Fibroblast of lung (primary cell): Measurements from ENCODE around the gene NPPC. TPM values are rescaled to one million over a fixed set of nuclear protein-coding genes. Genes with fewer than 3 reads are reported as not detected.

Experiments used
- DNase-seq, 2 donors: peaks; one replicate each; pipeline versions ENCODE4 v3.0.0 to v3.0.0-alpha.2; 2010; ENCODE audit warnings: low read depth in 2 of 2
- H2AFZ ChIP-seq: 2 replicates; pipeline ENCODE4 v1.5.1; 2012; ENCODE audit warnings: low read length, control low read depth, inconsistent platforms
- H3K27ac ChIP-seq: 2 replicates; pipeline ENCODE4 v1.5.1; 2011; ENCODE audit warnings: low read length, control low read depth; ENCODE audit not compliant: insufficient read depth
- H3K27me3 ChIP-seq: 2 replicates; pipeline ENCODE4 v1.5.1; 2011; ENCODE audit warnings: mild to moderate bottlenecking, low read length; ENCODE audit not compliant: control insufficient read depth, insufficient read depth
- H3K36me3 ChIP-seq: 2 replicates; pipeline ENCODE4 v1.5.1; 2011; ENCODE audit warnings: low read length; ENCODE audit not compliant: control insufficient read depth, insufficient read depth
- H3K4me1 ChIP-seq: 2 replicates; pipeline ENCODE4 v1.5.1; 2011; ENCODE audit warnings: low read length; ENCODE audit not compliant: control insufficient read depth, insufficient read depth; ENCODE audit errors: extremely low read depth
- H3K4me2 ChIP-seq: 2 replicates; pipeline ENCODE4 v1.5.1; 2011; ENCODE audit warnings: low read length, control low read depth; ENCODE audit not compliant: insufficient read depth; ENCODE audit errors: extremely low read depth
- H3K4me3 ChIP-seq, 4 experiments: fragments of 200-600 bp in 1 of 4; sonication (generic) in 1 of 4; replicated peaks in 1 of 4; 2 replicates each; pipeline ENCODE4 v1.5.1; 2011 to 2016; ENCODE audit warnings: low read length in 4 of 4, low read depth in 3 of 4, mild to moderate bottlenecking in 3 of 4, control low read depth in 2 of 4, inconsistent platforms in 1 of 4, mixed read lengths in 1 of 4; ENCODE audit not compliant: insufficient read depth in 1 of 4; ENCODE audit errors: control extremely low read depth in 1 of 4
- H3K79me2 ChIP-seq: 2 replicates; pipeline ENCODE4 v1.5.1; 2012; ENCODE audit warnings: mild to moderate bottlenecking, low read length, inconsistent platforms; ENCODE audit not compliant: control insufficient read depth, insufficient read depth
- H3K9ac ChIP-seq: 2 replicates; pipeline ENCODE4 v1.5.1; 2011; ENCODE audit warnings: mild to moderate bottlenecking, low read length, control low read depth; ENCODE audit not compliant: insufficient read depth
- H3K9me3 ChIP-seq: 2 replicates; pipeline ENCODE4 v1.5.1; 2012; ENCODE audit warnings: low read depth, low read length; ENCODE audit not compliant: control insufficient read depth, insufficient read depth
- H4K20me1 ChIP-seq: 2 replicates; pipeline ENCODE4 v1.5.1; 2011; ENCODE audit warnings: low read length; ENCODE audit not compliant: control insufficient read depth, insufficient read depth; ENCODE audit errors: extremely low read depth
- EZH2 ChIP-seq: IDR thresholded peaks from 2 replicates; pipeline ENCODE4 v1.5.1; 2012; ENCODE audit warnings: low read length, control low read depth, mild to moderate bottlenecking; ENCODE audit errors: missing control alignments
- polyA plus RNA-seq, 2 donors: library from polyadenylated mRNA; depleted of rRNA in 1 of 2; stranded (reverse) in 1 of 2; unstranded in 1 of 2; fragments of >200 nt; gene quantifications; 2 replicates each; pipeline ENCODE4 v1.2.1, GENCODE V29; 2011 to 2012; ENCODE audit warnings: missing spikeins in 1 of 2
- total RNA-seq: library from RNA; depleted of rRNA; stranded (reverse); fragments of >200 nt; gene quantifications from 2 replicates; pipeline ENCODE4 v1.2.1, GENCODE V29; 2014
- TF ChIP-seq, protein P1 (sequence below), 2 donors: IDR thresholded peaks in 1 of 2; conservative IDR thresholded peaks in 1 of 2; 1 replicate in 1 of 2; 2 replicates in 1 of 2; pipeline ENCODE4 v1.5.1; 2011 to 2012; ENCODE audit warnings: low read length in 2 of 2, control low read depth in 1 of 2, inconsistent platforms in 1 of 2, low read depth in 1 of 2, mild to moderate bottlenecking in 1 of 2

Gene NPPC
- total and polyA plus RNA-seq, 2 donors (not counting 1 experiment from before 2014, with no cell fraction given): not detected

DNA sequence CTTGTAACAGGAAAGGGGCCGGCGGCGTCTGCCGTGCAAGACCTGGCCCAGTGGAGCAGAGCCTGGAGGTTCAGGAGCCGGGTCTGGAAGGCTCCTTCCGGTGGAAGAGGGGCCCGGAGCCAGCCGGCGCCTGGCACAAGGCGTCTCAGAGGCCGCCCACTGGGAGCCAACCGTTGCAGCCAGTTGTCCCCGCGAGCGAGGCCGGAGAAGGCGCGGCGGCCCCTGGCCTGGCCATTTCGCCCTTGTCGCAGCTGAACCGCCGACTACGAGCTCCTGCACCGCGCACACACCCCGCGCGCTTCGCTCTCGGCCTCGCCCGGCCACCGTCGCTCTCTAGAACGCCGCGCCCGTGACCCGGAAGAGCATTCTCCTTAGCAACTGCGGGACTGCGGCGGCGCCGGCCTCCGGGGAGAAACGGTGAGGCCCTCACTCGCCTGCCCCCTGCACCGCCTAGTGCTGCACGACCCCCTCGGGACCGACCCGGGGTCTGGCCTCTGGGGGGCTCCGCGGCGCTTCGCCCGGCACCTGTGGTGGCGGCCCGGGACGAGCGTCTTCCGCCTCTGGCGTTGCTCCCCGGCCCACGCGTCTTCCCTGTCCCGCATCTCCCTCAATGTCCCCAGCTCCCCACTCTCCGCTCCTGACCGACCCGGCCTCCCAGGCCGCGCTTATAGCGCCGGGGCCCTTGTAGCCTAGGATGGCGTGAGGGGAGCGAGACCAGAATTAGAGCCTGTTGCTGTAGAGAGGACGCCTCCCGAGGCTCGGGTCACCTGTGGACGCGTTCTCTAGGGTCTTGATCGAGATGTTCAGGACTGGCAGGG, 35.4 kb upstream of the NPPC start, which contains the start of gene DIS3L2:
Gene DIS3L2 (plus strand): TSS at position 365 of the 818 bp plus-strand sequence. CDS start 53,215 bp downstream, outside the sequence.
- TF ChIP-seq EZH2: no peak
- TF ChIP-seq, protein P1, sequence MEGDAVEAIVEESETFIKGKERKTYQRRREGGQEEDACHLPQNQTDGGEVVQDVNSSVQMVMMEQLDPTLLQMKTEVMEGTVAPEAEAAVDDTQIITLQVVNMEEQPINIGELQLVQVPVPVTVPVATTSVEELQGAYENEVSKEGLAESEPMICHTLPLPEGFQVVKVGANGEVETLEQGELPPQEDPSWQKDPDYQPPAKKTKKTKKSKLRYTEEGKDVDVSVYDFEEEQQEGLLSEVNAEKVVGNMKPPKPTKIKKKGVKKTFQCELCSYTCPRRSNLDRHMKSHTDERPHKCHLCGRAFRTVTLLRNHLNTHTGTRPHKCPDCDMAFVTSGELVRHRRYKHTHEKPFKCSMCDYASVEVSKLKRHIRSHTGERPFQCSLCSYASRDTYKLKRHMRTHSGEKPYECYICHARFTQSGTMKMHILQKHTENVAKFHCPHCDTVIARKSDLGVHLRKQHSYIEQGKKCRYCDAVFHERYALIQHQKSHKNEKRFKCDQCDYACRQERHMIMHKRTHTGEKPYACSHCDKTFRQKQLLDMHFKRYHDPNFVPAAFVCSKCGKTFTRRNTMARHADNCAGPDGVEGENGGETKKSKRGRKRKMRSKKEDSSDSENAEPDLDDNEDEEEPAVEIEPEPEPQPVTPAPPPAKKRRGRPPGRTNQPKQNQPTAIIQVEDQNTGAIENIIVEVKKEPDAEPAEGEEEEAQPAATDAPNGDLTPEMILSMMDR (conservative IDR thresholded peaks at IDR 0.05 in 1 of 2, IDR thresholded peaks at IDR 0.05 in 1 of 2; ENCODE audit: low read depth in 1 of 2, low read length in 2 of 2): no peak
- DNase-seq: peak; percentile 82 to 84
- H3K9me3 ChIP-seq: no peaks in the 10 kb centered on the region
- peaks cover 14% of the 10 kb centered on the region for H3K79me2 ChIP-seq
- H3K4me2 ChIP-seq: peak within 1 kb of the TSS; percentile 61
- peak within 1 kb of the TSS; percentile 76 for H3K9ac ChIP-seq
- no peaks in the 10 kb centered on the region for H3K27me3 ChIP-seq
- peak within 1 kb of the TSS; percentile 98 for H2AFZ ChIP-seq
- H4K20me1 ChIP-seq: no peaks in the 10 kb centered on the region
- no peaks in the 10 kb centered on the region for H3K4me1 ChIP-seq
- H3K27ac ChIP-seq: peak within 1 kb of the TSS; percentile 73
- H3K36me3 ChIP-seq: no peaks in the 10 kb centered on the region
- peak within 1 kb of the TSS; percentile 86 to 91 (median 89) for H3K4me3 ChIP-seq

DNA sequence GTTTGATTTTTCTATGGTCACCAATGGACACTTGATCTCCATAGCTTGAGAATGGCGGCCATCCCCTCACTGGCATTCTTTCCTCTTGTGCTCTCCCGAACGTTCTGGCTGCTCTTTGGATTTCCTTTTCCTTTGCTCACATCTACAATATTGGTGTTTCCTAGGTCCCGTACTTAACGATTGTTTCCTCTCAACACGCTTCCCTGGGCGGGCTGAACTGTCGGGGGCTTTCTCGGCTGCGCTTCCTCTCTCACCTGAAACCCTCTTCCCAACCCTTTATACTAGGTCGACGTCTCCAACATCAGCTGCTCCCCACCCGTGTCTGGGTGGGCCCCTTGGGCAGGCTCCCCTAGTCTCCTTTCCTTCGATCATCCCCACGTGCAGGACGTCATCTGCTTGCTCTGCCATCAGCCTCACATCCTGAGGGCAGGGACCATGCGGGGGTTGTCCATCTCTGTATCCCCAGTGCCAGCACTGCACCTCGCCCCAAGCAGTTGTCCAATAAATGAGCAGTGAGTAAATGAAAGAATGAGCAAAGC, 34.7 kb upstream of the NPPC start:
- H3K4me2 ChIP-seq: peak overlapping the region; percentile 61
- peaks cover 14% of the 10 kb centered on the region for H3K79me2 ChIP-seq
- H2AFZ ChIP-seq: peak overlapping the region; percentile 98
- no peak for DNase-seq
- no peaks in the 10 kb centered on the region for H3K36me3 ChIP-seq
- H3K27me3 ChIP-seq: no peaks in the 10 kb centered on the region
- no peaks in the 10 kb centered on the region for H3K9me3 ChIP-seq
- H3K27ac ChIP-seq: peak overlapping the region; percentile 73
- H3K9ac ChIP-seq: peak overlapping the region; percentile 76
- no peak for TF ChIP-seq EZH2
- TF ChIP-seq, protein P1 (conservative IDR thresholded peaks at IDR 0.05 in 1 of 2, IDR thresholded peaks at IDR 0.05 in 1 of 2; ENCODE audit: low read depth in 1 of 2, low read length in 2 of 2): no peak
- H4K20me1 ChIP-seq: no peaks in the 10 kb centered on the region
- H3K4me3 ChIP-seq: peak overlapping the region; percentile 86 to 91 (median 89)
- H3K4me1 ChIP-seq: no peaks in the 10 kb centered on the region

DNA sequence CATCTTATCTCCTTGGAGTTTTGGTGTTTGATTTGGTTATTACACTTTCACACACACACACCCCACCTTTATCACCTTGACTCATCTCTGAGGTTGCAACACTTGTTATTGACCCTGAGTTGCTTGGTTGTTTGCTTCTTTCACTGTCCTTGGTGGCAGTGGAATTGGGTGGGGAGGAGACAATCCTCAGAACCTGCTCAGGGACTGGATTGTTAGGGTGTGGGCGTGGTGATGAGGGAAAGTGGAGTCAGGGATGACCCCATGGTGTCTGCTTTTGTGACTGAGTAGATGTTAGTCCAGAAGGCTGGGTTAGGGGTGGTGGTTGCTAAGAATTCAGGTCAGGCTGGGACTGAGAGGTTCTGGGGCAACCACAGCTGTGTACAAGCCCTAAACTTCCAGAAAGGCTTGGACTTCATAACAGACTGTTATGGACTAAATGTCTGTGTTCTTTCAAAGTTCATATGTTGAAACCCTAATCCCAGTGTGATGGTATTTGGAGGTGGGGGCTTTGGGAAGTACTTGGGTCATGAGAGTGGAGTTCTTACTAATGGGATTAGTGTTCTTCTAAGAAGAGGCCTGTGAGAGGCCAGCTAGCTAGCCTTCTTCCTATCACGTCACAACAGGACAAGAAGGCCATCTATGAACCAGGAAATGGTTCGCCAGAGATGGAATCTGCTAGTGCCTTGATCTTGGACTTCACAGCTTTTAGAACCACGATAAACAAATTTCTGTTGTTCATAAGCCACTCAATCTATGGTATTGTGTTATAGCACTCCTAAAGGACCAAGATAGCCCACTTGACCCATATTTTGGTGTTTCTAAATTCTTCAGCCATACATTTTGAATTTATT, 31.9 kb upstream of the NPPC start:
- Histone ChIP-seq H4K20me1 (no peaks in the 10 kb centered on the region), H3K4me3 (no peak overlapping the region), H3K27ac (no peak overlapping the region), H2AFZ (no peak overlapping the region), H3K9me3 (no peaks in the 10 kb centered on the region), H3K4me2 (no peak overlapping the region), H3K9ac (no peak overlapping the region), H3K79me2 (peaks cover 8% of the 10 kb centered on the region), H3K36me3 (no peaks in the 10 kb centered on the region), H3K4me1 (no peaks in the 10 kb centered on the region), H3K27me3 (no peaks in the 10 kb centered on the region)
- no peak for TF ChIP-seq EZH2
- TF ChIP-seq, protein P1 (conservative IDR thresholded peaks at IDR 0.05 in 1 of 2, IDR thresholded peaks at IDR 0.05 in 1 of 2; ENCODE audit: low read depth in 1 of 2, low read length in 2 of 2): no peak
- DNase-seq: no peak
